Panc1 (cell line): ENCODE measurements around the gene FUT8. TPM values are rescaled to one million over a fixed set of nuclear protein-coding genes. Genes with fewer than 3 reads are reported as not detected.

Source experiments
- ATAC-seq: fragments of 200-7000 bp; cut with Tn5 transposase; 2 replicates; pipeline ENCODE4 v1.9.1; 2020; ENCODE audit warnings: mild to moderate bottlenecking, moderate library complexity
- BruUV-seq: library from RNA; stranded (reverse); fragments of 400-500 nt; replicated peaks from 2 replicates; lab custom pipeline; 2021; lab: Mats Ljungman, UMichigan
- CTCF ChIA-PET: fragments of 300-600 bp; sonication (Branson Sonifier 250); formaldehyde crosslinking; loops from one replicate; lab custom pipeline; 2022; ENCODE audit warnings: antibody characterized with exemption; lab: Charles Lee
- POLR2A ChIA-PET: fragments of 300-600 bp; sonication (Branson Sonifier 250); formaldehyde crosslinking; loops from one replicate; lab custom pipeline; 2022; ENCODE audit warnings: antibody characterized with exemption; lab: Charles Lee
- DNase-seq: peaks from one replicate; pipeline ENCODE4 v3.0.0-alpha.2; 2010; ENCODE audit warnings: low read depth, low spot score
- H3K27ac ChIP-seq: 2 replicates; pipeline ENCODE4 v1.5.1; 2011; ENCODE audit warnings: mild to moderate bottlenecking, low read length, inconsistent platforms
- H3K27me3 ChIP-seq: fragments of 200-500 bp; sonication (Bioruptor generic); 2 replicates; pipeline ENCODE4 v1.6.0; 2014; ENCODE audit warnings: low read length, inconsistent platforms; ENCODE audit not compliant: control insufficient read depth, insufficient read depth
- H3K36me3 ChIP-seq: fragments of 200-500 bp; sonication (Bioruptor generic); 2 replicates; pipeline ENCODE4 v1.5.1; 2014; ENCODE audit warnings: inconsistent platforms, mild to moderate bottlenecking, low read length, moderate library complexity; ENCODE audit not compliant: control insufficient read depth, insufficient read depth
- H3K4me1 ChIP-seq: 2 replicates; pipeline ENCODE4 v1.5.1; 2011; ENCODE audit warnings: inconsistent platforms, mild to moderate bottlenecking, low read length, moderate library complexity; ENCODE audit not compliant: control insufficient read depth, insufficient read depth
- H3K4me3 ChIP-seq, 2 experiments: 2 replicates each; pipeline ENCODE4 v1.5.1; 2011 to 2012; ENCODE audit warnings: low read depth in 2 of 2, low read length in 2 of 2, mild to moderate bottlenecking in 2 of 2, inconsistent platforms in 1 of 2, moderate library complexity in 1 of 2
- H3K9me3 ChIP-seq: fragments of 200-500 bp; sonication (Bioruptor generic); 2 replicates; pipeline ENCODE4 v1.5.1; 2014; ENCODE audit warnings: low read depth, mild to moderate bottlenecking, inconsistent platforms, low read length, moderate library complexity; ENCODE audit not compliant: control insufficient read depth, insufficient read depth
- POLR2AphosphoS5 ChIP-seq: IDR thresholded peaks from 2 replicates; pipeline ENCODE4 v1.6.1; 2012; ENCODE audit warnings: mild to moderate bottlenecking, low read depth, low read length, moderate library complexity
- REST ChIP-seq, 2 experiments: IDR thresholded peaks; 2 replicates each; pipeline ENCODE4 v1.6.1; 2011 to 2012; ENCODE audit warnings: low read depth in 2 of 2, control low read depth in 1 of 2, low read length in 1 of 2, mild to moderate bottlenecking in 1 of 2, moderate library complexity in 1 of 2; ENCODE audit not compliant: insufficient read depth in 1 of 2
- SIN3A ChIP-seq: IDR thresholded peaks from 2 replicates; pipeline ENCODE4 v1.6.1; 2012; ENCODE audit warnings: low read depth, mild to moderate bottlenecking, low read length, moderate library complexity, borderline replicate concordance; ENCODE audit not compliant: insufficient read depth
- TCF7L2 ChIP-seq: IDR thresholded peaks from 2 replicates; pipeline ENCODE4 v1.6.1; 2011; ENCODE audit warnings: mild to moderate bottlenecking, low read depth, low read length, inconsistent platforms
- in situ Hi-C: cut with HindIII; loops from 2 replicates; pipeline ENCODE4 v1.10.0; 2016; ENCODE audit warnings: low sequenced_read_pairs, low pct_unique_long_range_greater_than_20kb
- intact Hi-C: fragments of 100-400 bp; cut with micrococcal nuclease; formaldehyde crosslinking; loops from one replicate; pipeline ENCODE4 v1.10.0; 2022; ENCODE audit not compliant: unreplicated experiment
- total RNA-seq: library from RNA; stranded (reverse); gene quantifications from one replicate; pipeline ENCODE4 v1.2.1, GENCODE V29; 2021; ENCODE audit not compliant: unreplicated experiment
- TF ChIP-seq, protein P1 (sequence below): fragments of 450-650 bp; IDR thresholded peaks from 2 replicates; pipeline ENCODE4 v1.5.1; 2017; ENCODE audit warnings: mild to moderate bottlenecking

The FUT8 gene
- total RNA-seq, 1 experiment from 2014 or later: 31.4 TPM

DNA sequence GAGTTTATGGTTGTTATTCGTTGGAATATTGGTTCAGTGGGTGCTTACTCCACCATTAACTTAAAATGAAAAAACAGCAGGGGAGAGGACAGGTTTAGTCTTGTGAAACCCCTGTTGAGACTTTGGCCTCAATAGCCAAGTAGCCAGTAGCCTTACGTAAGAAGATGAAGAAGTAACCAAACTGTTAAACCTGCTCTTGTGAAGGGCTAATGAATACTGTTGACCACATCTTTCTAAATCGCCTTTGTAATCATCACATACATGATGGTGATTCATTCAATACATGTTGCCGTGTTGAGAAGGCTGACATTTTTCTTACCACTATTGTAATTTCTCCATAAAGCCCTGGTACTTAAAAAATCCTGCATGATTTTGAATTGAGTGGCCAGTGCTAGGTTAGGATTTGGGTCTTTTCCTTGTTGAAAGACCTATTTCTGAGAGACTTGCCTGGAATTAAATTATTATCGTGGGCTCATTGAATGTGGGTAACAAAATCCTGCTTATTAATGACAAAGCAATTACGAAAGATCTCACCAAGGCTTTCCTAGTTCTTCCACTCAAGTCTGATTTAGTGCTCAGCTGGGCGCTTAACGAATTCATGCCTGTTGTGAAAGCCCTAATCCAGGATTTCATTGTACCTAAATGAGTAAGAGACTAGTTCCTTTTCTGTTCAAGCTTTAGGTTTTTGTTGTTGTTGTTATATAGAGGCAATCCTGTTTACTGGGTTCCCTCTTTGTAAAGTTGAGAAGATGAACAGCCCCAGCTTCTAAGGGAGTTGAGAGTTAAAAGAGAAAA is 333.1 kb downstream of the FUT8 start:
- Histone ChIP-seq H3K27me3 (no peaks in the 10 kb centered on the region), H3K4me3 (no peak overlapping the region), H3K27ac (no peak overlapping the region), H3K9me3 (no peaks in the 10 kb centered on the region), H3K36me3 (no peaks in the 10 kb centered on the region), H3K4me1 (no peaks in the 10 kb centered on the region)
- CTCF ChIA-PET: no interaction called here
- no TSS peak for BruUV-seq
- POLR2A ChIA-PET: no interaction called here
- in situ Hi-C loops: no loop called here
- ATAC-seq (no peak), DNase-seq (no peak)
- intact Hi-C loops: no loop called here
- TF ChIP-seq, protein P1, sequence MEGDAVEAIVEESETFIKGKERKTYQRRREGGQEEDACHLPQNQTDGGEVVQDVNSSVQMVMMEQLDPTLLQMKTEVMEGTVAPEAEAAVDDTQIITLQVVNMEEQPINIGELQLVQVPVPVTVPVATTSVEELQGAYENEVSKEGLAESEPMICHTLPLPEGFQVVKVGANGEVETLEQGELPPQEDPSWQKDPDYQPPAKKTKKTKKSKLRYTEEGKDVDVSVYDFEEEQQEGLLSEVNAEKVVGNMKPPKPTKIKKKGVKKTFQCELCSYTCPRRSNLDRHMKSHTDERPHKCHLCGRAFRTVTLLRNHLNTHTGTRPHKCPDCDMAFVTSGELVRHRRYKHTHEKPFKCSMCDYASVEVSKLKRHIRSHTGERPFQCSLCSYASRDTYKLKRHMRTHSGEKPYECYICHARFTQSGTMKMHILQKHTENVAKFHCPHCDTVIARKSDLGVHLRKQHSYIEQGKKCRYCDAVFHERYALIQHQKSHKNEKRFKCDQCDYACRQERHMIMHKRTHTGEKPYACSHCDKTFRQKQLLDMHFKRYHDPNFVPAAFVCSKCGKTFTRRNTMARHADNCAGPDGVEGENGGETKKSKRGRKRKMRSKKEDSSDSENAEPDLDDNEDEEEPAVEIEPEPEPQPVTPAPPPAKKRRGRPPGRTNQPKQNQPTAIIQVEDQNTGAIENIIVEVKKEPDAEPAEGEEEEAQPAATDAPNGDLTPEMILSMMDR: no peak
- TF ChIP-seq POLR2AphosphoS5 (no peak), SIN3A (no peak), TCF7L2 (no peak), REST (IDR thresholded peaks at IDR 0.05; ENCODE audit: insufficient read depth in 1 of 2, low read depth in 2 of 2, low read length in 1 of 2) (no peak)

DNA sequence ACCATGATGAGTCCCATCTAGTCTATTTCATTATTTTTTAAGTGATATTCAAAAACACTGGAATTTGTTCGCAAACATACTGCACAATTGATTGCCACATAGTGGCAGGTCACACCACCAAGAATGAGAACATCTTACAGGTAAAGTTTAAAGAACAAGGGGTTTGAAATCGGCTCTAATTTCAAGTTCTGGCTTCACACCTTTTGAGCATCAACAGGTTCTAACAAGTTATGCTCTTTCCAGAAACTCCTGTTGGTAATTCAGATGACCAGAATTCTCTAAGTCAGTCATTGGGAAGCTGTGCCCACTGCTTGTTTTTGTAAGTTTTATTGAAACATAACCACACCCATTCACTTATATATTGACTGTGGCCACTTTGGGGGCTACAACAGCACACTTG is 336.3 kb downstream of the FUT8 start:
- in situ Hi-C loops (no loop called here), intact Hi-C loops (no loop called here)
- H3K36me3 ChIP-seq: no peaks in the 10 kb centered on the region
- ChIA-PET CTCF (no interaction called here), POLR2A (no interaction called here)
- no TSS peak for BruUV-seq
- ATAC-seq: no peak
- no peaks in the 10 kb centered on the region for H3K9me3 ChIP-seq
- no peaks in the 10 kb centered on the region for H3K4me1 ChIP-seq
- TF ChIP-seq TCF7L2 (no peak), POLR2AphosphoS5 (no peak), SIN3A (no peak), REST (IDR thresholded peaks at IDR 0.05; ENCODE audit: insufficient read depth in 1 of 2, low read depth in 2 of 2, low read length in 1 of 2) (no peak)
- TF ChIP-seq, protein P1: no peak
- H3K27me3 ChIP-seq: no peaks in the 10 kb centered on the region
- H3K27ac ChIP-seq: no peak overlapping the region
- no peak overlapping the region for H3K4me3 ChIP-seq
- DNase-seq: no peak
